Upper lobe of left lung (tissue), 4 donors: ENCODE results near the gene ATP10A.

Experiments
- POLR2A ChIP-seq, 4 donors: fragments of 450-650 bp; IDR thresholded peaks; one replicate each; pipeline ENCODE4 v1.5.1; 2016 to 2017; ENCODE audit warnings: antibody characterized with exemption in 4 of 4, mild to moderate bottlenecking in 2 of 4
- POLR2AphosphoS5 ChIP-seq, 2 donors: sonication (generic); formaldehyde crosslinking; IDR thresholded peaks; one replicate each; pipeline ENCODE4 v1.5.1; 2017; ENCODE audit warnings: antibody characterized with exemption in 2 of 2
- TF ChIP-seq, protein P1 (sequence below), 6 experiments: fragments of 450-650 bp in 4 of 6; fragments of 200-600 bp in 2 of 6; sonication (generic) in 2 of 6; IDR thresholded peaks; one replicate each; pipeline ENCODE4 v1.5.1; 2016 to 2019; ENCODE audit warnings: antibody characterized with exemption in 6 of 6

DNA sequence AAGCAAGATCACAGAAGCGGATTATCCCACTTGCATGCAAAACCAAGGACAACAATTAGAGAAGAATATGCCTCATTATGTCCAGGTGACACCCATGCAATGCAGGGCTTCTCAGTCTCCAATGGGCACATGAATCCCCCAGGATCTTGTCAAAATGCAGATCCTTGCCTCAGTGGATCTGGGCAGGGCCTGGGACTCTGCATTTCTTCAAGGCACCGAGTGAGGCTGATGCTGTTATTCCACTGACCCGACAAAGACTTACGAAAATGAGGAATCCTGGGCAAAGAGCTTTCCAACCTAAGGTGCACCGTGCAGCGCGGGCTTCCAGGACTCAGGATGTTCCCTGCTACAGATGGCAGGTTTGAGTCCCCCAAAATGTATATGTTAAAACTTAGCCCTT lies 99.2 kb downstream of the ATP10A start:
- TF ChIP-seq, protein P1, sequence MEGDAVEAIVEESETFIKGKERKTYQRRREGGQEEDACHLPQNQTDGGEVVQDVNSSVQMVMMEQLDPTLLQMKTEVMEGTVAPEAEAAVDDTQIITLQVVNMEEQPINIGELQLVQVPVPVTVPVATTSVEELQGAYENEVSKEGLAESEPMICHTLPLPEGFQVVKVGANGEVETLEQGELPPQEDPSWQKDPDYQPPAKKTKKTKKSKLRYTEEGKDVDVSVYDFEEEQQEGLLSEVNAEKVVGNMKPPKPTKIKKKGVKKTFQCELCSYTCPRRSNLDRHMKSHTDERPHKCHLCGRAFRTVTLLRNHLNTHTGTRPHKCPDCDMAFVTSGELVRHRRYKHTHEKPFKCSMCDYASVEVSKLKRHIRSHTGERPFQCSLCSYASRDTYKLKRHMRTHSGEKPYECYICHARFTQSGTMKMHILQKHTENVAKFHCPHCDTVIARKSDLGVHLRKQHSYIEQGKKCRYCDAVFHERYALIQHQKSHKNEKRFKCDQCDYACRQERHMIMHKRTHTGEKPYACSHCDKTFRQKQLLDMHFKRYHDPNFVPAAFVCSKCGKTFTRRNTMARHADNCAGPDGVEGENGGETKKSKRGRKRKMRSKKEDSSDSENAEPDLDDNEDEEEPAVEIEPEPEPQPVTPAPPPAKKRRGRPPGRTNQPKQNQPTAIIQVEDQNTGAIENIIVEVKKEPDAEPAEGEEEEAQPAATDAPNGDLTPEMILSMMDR (IDR thresholded peaks at IDR 0.05): no peak
- TF ChIP-seq POLR2A (IDR thresholded peaks at IDR 0.05) (no peak), POLR2AphosphoS5 (IDR thresholded peaks at IDR 0.05) (no peak)
